Measurements from ENCODE around the gene CACNB2. TPM values are rescaled to one million over a fixed set of nuclear protein-coding genes. Genes with fewer than 3 reads are reported as not detected.

Gene CACNB2
- total RNA-seq, 4 donors from 2014 or later = 73.5 to 108 (median 87.2) TPM

DNA sequence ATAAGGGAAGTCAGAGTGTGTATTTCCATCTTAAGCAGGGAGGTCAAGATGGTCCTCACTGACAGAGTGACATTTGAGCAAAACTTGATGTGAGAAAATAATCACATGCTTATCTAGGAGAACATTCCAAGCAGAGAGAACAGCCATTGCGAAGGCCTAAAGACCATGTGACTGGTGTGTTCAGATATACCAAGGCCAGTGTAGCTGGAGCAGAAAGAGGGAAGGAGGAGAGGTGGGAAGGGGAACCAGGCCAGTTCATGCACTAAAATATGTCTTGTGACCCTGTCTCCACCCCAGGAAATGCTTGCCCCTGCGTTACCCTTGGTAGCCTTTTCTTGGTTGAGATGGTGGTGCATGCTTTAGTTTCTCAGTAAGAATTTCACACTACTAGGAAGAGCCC is 77.4 kb downstream of the CACNB2 start:
- peak overlapping the region in 1 of 4 donors; percentile 5 for H3K27ac ChIP-seq (replicated peaks in 1 of 4)
- H3K36me3 ChIP-seq = no peaks in the 10 kb centered on the region
- intact Hi-C loops (cut with DNase I) = loop anchor here (5.0 kb wide), 3 partner anchors 75 to 370 kb away; partner anchors contain the start of gene CACNB2
- WGBS = 88% methylated on average over 2 of the region's 2 CpGs
- H3K4me1 ChIP-seq = peaks cover 18 to 90% (median 82%) of the 10 kb centered on the region in 4 donors
- TF ChIP-seq EP300 (IDR thresholded peaks at IDR 0.05) (no peak), POLR2AphosphoS5 (IDR thresholded peaks at IDR 0.05) (no peak)
- TF ChIP-seq, protein P1, sequence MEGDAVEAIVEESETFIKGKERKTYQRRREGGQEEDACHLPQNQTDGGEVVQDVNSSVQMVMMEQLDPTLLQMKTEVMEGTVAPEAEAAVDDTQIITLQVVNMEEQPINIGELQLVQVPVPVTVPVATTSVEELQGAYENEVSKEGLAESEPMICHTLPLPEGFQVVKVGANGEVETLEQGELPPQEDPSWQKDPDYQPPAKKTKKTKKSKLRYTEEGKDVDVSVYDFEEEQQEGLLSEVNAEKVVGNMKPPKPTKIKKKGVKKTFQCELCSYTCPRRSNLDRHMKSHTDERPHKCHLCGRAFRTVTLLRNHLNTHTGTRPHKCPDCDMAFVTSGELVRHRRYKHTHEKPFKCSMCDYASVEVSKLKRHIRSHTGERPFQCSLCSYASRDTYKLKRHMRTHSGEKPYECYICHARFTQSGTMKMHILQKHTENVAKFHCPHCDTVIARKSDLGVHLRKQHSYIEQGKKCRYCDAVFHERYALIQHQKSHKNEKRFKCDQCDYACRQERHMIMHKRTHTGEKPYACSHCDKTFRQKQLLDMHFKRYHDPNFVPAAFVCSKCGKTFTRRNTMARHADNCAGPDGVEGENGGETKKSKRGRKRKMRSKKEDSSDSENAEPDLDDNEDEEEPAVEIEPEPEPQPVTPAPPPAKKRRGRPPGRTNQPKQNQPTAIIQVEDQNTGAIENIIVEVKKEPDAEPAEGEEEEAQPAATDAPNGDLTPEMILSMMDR (IDR thresholded peaks at IDR 0.05) = no peak
- H3K4me3 ChIP-seq = no peak overlapping the region
- no peaks in the 10 kb centered on the region for H3K9me3 ChIP-seq
- no peaks in the 10 kb centered on the region for H3K27me3 ChIP-seq
- DNase-seq (ENCODE audit: extremely low spot score) = no peak

DNA sequence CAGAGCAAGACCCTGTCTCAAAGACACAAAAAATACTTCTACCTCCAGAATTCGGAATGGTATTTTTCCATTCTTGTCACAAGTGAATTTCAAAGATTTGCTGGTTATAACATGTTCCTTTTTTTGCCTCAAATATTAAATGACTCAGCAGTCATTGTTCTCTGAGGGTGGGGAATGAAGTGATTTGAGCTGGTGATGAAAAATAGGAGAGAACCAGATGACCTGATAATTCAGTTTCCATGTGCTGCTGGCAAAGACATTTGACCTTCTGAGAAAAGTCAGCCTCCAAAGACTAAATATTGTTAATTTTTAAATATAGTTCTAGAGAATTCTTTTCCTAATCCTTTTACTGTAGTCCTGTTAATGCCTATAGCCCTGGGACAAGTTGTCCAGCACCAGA is 78.9 kb downstream of the CACNB2 start:
- 54% methylated on average over 1 of the region's 1 CpG for WGBS
- Histone ChIP-seq H3K27me3 (no peaks in the 10 kb centered on the region), H3K27ac (replicated peaks in 1 of 4) (peak overlapping the region in 1 of 4 donors; percentile 21)

DNA sequence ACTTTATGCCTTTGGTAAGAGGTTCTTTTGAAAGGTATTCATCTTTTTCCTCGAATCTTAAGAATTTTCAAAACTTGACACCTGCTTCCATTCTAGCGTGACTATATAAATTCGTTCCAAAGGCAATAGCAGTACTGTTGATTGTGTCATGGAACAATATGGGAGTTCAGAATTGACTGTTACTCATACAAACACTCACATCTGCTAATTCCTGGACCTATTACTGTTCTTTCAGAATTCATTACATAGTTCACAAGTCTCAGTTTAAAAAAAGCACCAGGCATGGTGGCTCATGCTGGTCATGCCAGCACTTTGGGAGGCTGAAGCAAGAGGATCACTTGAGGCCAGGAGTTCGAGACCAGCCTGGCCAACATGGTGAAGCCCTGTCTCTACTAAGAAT is 80.9 kb downstream of the CACNB2 start:
- Histone ChIP-seq H3K4me1 (peaks cover 20 to 84% (median 65%) of the 10 kb centered on the region in 4 donors), H3K9me3 (no peaks in the 10 kb centered on the region), H3K4me3 (no peak overlapping the region), H3K27ac (replicated peaks in 1 of 4) (peak overlapping the region in 3 of 4 donors; percentile 5 to 42 (median 31)), H3K27me3 (no peaks in the 10 kb centered on the region), H3K36me3 (no peaks in the 10 kb centered on the region)
- DNase-seq (ENCODE audit: extremely low spot score) = no peak
- 71% methylated on average over 4 of the region's 4 CpGs for WGBS
- intact Hi-C loops (cut with DNase I) = no loop called here
- TF ChIP-seq, protein P1 (IDR thresholded peaks at IDR 0.05) = no peak
- TF ChIP-seq EP300 (IDR thresholded peaks at IDR 0.05) (no peak), POLR2AphosphoS5 (IDR thresholded peaks at IDR 0.05) (no peak), POLR2A (IDR thresholded peaks at IDR 0.05; ENCODE audit: low read depth) (no peak)

More for the DNA sequence above, 78.9 kb downstream of the CACNB2 start:
- H3K9me3 ChIP-seq = no peaks in the 10 kb centered on the region
- peaks cover 12 to 85% (median 67%) of the 10 kb centered on the region in 4 donors for H3K4me1 ChIP-seq
- intact Hi-C loops (cut with DNase I) = loop anchor here (5.0 kb wide), 3 partner anchors 77 to 372 kb away; partner anchors contain the start of gene CACNB2
- DNase-seq (ENCODE audit: extremely low spot score) = no peak
- no peak overlapping the region for H3K4me3 ChIP-seq
- H3K36me3 ChIP-seq = no peaks in the 10 kb centered on the region
- TF ChIP-seq, protein P1 (IDR thresholded peaks at IDR 0.05) = no peak
- TF ChIP-seq POLR2A (IDR thresholded peaks at IDR 0.05; ENCODE audit: low read depth) (no peak), EP300 (IDR thresholded peaks at IDR 0.05) (no peak), POLR2AphosphoS5 (IDR thresholded peaks at IDR 0.05) (no peak)

DNA sequence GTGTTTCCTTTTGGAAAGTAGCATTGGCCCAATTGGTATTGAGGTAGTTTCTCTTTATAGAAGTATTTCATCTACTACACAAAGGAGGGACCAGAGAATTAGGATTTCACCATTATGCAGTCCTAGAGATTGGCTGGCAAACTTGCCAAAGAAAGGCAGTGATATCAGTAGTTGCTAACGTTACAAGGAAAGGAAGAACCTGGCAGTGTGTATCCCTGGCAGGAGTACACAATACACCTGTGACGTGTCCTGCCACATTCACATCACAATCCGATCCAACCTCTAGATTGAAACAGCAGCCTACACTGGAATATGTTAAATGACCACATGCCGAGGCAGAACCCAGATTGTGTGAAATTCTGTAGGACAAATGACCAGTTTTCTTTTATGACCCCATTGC is 81.7 kb downstream of the CACNB2 start:
- Histone ChIP-seq H3K27ac (replicated peaks in 1 of 4) (peak overlapping the region in 1 of 4 donors; percentile 42), H3K27me3 (no peaks in the 10 kb centered on the region), H3K36me3 (no peaks in the 10 kb centered on the region), H3K4me3 (no peak overlapping the region), H3K9me3 (no peaks in the 10 kb centered on the region), H3K4me1 (peaks cover 20 to 76% (median 57%) of the 10 kb centered on the region in 4 donors)
- DNase-seq (ENCODE audit: extremely low spot score) = no peak
- 74% methylated on average over 4 of the region's 4 CpGs for WGBS
- intact Hi-C loops (cut with DNase I) = no loop called here
- no peak for TF ChIP-seq EP300 (IDR thresholded peaks at IDR 0.05)
- no peak for TF ChIP-seq POLR2AphosphoS5 (IDR thresholded peaks at IDR 0.05)
- TF ChIP-seq, protein P1 (IDR thresholded peaks at IDR 0.05) = no peak
- no peak for TF ChIP-seq POLR2A (IDR thresholded peaks at IDR 0.05; ENCODE audit: low read depth)

DNA sequence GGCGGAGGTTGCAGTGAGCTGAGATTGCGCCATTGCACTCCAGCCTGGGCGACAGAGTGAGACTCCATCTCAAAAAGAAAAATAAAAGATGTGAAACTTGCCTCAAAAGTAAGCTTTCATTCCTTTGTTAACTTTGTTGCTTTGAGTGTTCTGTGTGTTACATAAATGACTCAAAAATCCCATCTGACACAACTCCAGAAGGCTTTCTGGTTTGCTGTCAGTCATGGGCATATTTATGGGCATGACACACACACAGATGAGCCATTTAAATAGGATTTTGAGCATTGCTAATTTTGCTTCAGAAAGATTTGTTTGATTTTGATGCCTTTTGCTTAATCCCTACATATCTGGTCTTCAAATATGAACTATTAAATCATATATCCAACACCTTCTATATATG is 82.6 kb downstream of the CACNB2 start:
- H3K27me3 ChIP-seq = no peaks in the 10 kb centered on the region
- DNase-seq (ENCODE audit: extremely low spot score) = no peak
- no peak overlapping the region for H3K4me3 ChIP-seq
- intact Hi-C loops (cut with DNase I) = no loop called here
- H3K27ac ChIP-seq (replicated peaks in 1 of 4) = no peak overlapping the region
- H3K36me3 ChIP-seq = no peaks in the 10 kb centered on the region
- TF ChIP-seq POLR2AphosphoS5 (IDR thresholded peaks at IDR 0.05) = peak in 1 of 2 donors; percentile 8
- no peak for TF ChIP-seq POLR2A (IDR thresholded peaks at IDR 0.05; ENCODE audit: low read depth)
- peaks cover 14 to 71% (median 47%) of the 10 kb centered on the region in 4 donors for H3K4me1 ChIP-seq
- H3K9me3 ChIP-seq = no peaks in the 10 kb centered on the region
- WGBS = 96% methylated on average over 3 of the region's 3 CpGs

Data from esophagus muscularis mucosa (tissue), 4 donors.